Measurements from ENCODE around the gene CAMTA1. TPM values are rescaled to one million over a fixed set of nuclear protein-coding genes. Genes with fewer than 3 reads are reported as not detected.
A peak's percentile ranks its signal among the peaks of the same experiment; 100 is the strongest.

The CAMTA1 gene
- total RNA-seq, 1 experiment from 2014 or later, result 69.5 TPM

DNA sequence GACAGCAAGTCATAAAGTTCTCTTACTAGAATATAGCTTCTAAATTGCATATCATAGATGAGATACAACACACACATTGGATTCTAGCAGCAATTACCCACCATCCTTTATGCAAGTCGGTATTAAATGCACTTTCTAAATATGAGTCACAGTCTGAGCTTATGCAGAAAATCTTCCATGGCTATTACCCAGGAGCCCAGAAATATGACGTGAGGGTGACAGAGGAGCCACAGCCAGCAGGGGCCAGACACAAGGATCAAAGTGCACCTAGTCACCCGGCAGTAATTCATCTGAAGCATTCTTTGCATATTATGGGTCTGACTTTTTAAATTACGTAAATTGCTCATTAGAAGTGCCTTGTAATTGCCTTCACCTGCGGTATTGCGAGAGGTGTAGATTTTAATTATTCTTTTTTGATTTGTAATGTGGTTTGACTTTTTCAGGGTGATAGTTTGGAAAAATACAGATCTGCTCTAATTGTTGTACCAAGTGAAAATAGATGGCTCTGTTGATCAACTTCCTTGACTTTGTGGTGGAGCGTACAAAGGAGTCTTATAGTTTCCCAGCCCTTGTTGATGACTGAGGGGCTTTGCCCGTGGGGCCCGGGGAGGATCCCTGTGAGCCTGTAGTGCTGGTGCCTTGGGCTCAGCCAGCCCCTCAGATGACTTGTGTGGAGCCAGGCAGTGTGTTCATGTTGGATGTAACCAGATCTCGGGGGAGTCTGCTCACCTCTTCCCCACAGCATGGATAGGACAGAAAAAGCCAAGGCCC is 515.8 kb downstream of the CAMTA1 start:
- ATAC-seq (peak; percentile 62), DNase-seq (ENCODE audit: low read depth, low spot score) (peak; percentile 84)
- no peaks in the 10 kb centered on the region for H3K36me3 ChIP-seq (ENCODE audit: control insufficient read depth in 1 of 2, insufficient read depth in 2 of 2, low read length in 2 of 2)
- no peaks in the 10 kb centered on the region for H3K79me2 ChIP-seq (ENCODE audit: insufficient read depth, low read length)
- TF ChIP-seq, protein P1, sequence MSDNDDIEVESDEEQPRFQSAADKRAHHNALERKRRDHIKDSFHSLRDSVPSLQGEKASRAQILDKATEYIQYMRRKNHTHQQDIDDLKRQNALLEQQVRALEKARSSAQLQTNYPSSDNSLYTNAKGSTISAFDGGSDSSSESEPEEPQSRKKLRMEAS (IDR thresholded peaks at IDR 0.05), result 0 out of 2 replicates have a peak, but pooled peaks have one; percentile 39
- TF ChIP-seq TCF7L2 (IDR thresholded peaks at IDR 0.05; ENCODE audit: borderline replicate concordance, extremely low read depth, insufficient read depth, insufficient read length) (peak; percentile 93), EZH2phosphoT487 (IDR thresholded peaks at IDR 0.05; ENCODE audit: borderline replicate concordance) (no peak), FOSL1 (IDR thresholded peaks at IDR 0.05; ENCODE audit: low read depth) (peak; percentile 89), JUND (IDR thresholded peaks at IDR 0.05) (peak; percentile 90), EGR1 (IDR thresholded peaks at IDR 0.05; ENCODE audit: low read depth) (peak; percentile 27; the same call in 1 of the 2 replicates), CBX3 (IDR thresholded peaks at IDR 0.05; ENCODE audit: low read depth) (peak; percentile 83; the same call in 1 of the 2 replicates), SRF (IDR thresholded peaks at IDR 0.05; ENCODE audit: low read depth) (peak; percentile 67; the same call in 1 of the 2 replicates), SP1 (IDR thresholded peaks at IDR 0.05; ENCODE audit: low read depth) (peak; percentile 85), ZNF274 (IDR thresholded peaks at IDR 0.05; ENCODE audit: low read depth, low read length) (no peak), SIN3A (IDR thresholded peaks at IDR 0.05; ENCODE audit: low read depth) (peak; percentile 66), CEBPB (IDR thresholded peaks at IDR 0.05; ENCODE audit: low read depth) (peak; percentile 78), RAD21 (IDR thresholded peaks at IDR 0.05; ENCODE audit: low read depth) (peak; percentile 23; the same call in 1 of the 2 replicates), YY1 (IDR thresholded peaks at IDR 0.05; ENCODE audit: extremely low read depth, insufficient replicate concordance, low read depth, low read length) (no peak), ZFX (IDR thresholded peaks at IDR 0.05) (no peak), EZH2 (IDR thresholded peaks at IDR 0.05) (no peak), POLR2AphosphoS5 (IDR thresholded peaks at IDR 0.05; ENCODE audit: low read depth, low read length) (peak; percentile 40; the same call in 1 of the 2 replicates)
- TF ChIP-seq, protein P2, sequence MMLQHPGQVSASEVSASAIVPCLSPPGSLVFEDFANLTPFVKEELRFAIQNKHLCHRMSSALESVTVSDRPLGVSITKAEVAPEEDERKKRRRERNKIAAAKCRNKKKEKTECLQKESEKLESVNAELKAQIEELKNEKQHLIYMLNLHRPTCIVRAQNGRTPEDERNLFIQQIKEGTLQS (IDR thresholded peaks at IDR 0.05), result peak; percentile 58; the same call in 1 of the 2 replicates
- RAD21 ChIA-PET (ENCODE audit: low non-redundant PET in 1 of 2, low total read pairs in 2 of 2, uncharacterized antibody in 2 of 2, unreplicated experiment in 2 of 2), result no interaction called here
- H3K9me2 ChIP-seq (ENCODE audit: insufficient read depth), result no peaks in the 10 kb centered on the region
- H3K4me2 ChIP-seq (ENCODE audit: low read length), result peak overlapping the region; percentile 80
- BruUV-seq (replicated peaks), result no TSS peak
- H3K4me1 ChIP-seq (ENCODE audit: control insufficient read depth in 1 of 2, insufficient read depth in 2 of 2, low read length in 2 of 2), result peaks cover 55 to 59% of the 10 kb centered on the region in 2 experiments
- H3K27ac ChIP-seq (ENCODE audit: low read depth, low read length), result peak overlapping the region; percentile 85
- peak overlapping the region; percentile 64 for H3K9ac ChIP-seq (ENCODE audit: low read length)
- H4K20me1 ChIP-seq (ENCODE audit: insufficient read depth), result no peaks in the 10 kb centered on the region
- peak overlapping the region; percentile 2 for H2AFZ ChIP-seq (ENCODE audit: low read depth, low read length, poor library complexity, severe bottlenecking)
- H3K9me3 ChIP-seq (ENCODE audit: control insufficient read depth in 1 of 2, insufficient read depth in 1 of 2, low read depth in 1 of 2, low read length in 2 of 2), result peaks cover 0 to 9% of the 10 kb centered on the region in 2 experiments; a peak in 1 of 4 replicates
- CTCF ChIA-PET, result no interaction called here
- intact Hi-C loops (cut with micrococcal nuclease), result loop anchor here (5.0 kb wide), 1 partner anchor 101 kb away; no protein-coding TSS in a partner anchor
- POLR2A ChIA-PET, result interaction anchor here (0.7 kb wide), 1 partner anchor 11 kb away, joined by 3 read pairs; no protein-coding TSS in a partner anchor
- H3K27me3 ChIP-seq (ENCODE audit: insufficient read depth, low read length), result no peaks in the 10 kb centered on the region
- peak overlapping the region in 1 of 2 experiments; percentile 7; a peak in 1 of 4 replicates for H3K4me3 ChIP-seq (replicated peaks in 1 of 2; ENCODE audit: low read depth in 1 of 2, low read length in 2 of 2)

Measured in HCT116 (cell line).